DMS153 (cell line): ENCODE measurements around the gene GAPDHS.

Experiments used
- DNase-seq: peaks from one replicate; lab custom pipeline; 2025; lab: John Stamatoyannopoulos, UW

GAPDHS gene

DNA sequence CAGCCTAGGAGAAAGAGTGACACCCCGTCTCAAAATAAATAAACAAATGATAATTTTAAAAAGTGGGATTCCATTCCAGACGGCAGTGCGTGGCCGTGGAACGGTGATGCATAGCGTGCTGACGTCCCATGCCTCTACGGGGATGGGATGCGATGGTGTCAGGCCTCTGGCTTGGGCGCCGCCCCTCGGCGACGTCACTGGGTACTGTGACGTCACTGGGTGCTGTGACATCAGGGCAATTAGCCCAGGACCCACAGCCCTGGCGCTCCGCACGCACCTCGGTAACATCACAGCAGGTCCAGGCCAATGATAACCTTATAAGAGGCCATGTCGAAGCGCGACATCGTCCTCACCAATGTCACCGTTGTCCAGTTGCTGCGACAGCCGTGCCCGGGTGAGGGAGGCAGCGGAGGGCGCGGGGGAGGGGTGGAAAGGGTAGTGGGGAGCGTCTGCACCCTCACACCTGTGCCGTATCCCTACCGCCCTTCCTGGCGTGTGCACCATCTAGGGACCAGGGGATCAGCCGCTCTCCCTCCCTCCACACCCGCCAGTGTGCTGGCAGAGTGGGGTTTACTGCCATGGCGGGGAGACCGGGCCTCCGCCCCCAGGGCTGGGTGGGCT is at the start of gene GAPDHS:
TSS of gene GAPDHS (plus strand) at position 256 of the 621 bp plus-strand sequence. CDS start at position 328, 72 bp downstream.
- no peak for DNase-seq

DNA sequence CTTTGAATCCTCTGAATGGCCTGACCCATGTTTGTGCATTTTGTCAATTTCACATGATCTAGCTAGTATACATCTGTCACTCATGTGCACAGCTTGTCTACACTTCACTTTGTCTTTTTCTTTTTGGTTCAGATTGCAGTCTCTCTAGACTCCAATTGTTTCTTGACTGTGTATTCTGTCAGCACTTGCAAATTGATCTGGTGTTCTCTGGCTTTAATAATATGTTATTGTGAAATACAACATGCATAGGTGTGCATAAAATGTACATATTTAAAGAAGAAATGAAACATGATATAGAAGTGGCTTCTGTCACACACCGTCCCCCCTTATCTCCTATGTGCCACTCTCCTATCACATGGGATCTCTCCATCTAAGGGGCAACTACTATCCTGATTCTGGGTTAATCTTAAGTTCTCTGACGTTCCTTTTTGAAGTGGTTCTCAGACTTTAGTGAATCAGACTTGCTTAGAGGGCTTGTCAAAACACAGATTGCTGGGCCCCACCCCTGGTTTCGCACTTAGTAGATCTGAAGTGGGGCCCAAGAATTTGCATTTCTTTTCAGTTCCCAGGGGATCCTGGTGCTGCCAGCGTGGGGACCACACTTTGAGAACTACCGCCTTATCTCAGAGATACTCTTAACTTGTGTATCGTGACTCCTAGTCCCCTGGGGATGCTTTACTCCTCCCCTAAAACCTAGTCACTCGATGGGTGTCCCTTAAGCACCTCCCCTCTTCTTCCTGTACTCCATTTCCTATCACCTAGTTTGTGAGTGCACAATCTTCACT is 48.8 kb upstream of the GAPDHS start:
- no peak for DNase-seq

- DNase-seq = no peak
Observed at GRCh38 chr19:35486268-35486708, 47.0 kb upstream of the GAPDHS start.

DNA sequence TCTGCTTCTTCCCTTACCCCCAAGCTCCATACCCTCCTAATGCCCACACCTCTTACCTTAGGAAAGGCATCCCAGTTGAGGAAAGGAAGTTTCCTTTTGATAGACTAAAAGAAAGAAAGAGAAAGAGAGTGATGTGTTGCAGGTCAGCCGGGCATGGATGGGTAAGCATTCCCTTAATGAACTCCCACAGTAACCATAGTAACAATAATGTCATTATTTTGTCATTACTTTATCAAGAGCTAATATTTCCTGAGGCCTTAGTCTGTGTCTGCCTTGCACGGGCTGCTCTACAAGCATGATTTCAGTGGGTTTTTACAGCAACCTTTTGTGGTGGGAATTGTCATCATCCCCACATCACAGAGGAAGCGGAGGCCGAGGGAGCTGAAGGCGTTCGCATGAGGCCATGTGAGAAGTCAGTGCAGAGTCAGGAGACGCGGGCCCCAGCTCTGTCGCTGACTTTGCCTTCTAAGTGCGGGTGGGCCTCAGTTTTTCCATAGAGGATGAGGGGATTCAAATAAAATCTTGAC is 45.5 kb upstream of the GAPDHS start:
- no peak for DNase-seq

- DNase-seq = no peak
Observed at GRCh38 chr19:35488677-35489076, 44.6 kb upstream of the GAPDHS start.

DNA sequence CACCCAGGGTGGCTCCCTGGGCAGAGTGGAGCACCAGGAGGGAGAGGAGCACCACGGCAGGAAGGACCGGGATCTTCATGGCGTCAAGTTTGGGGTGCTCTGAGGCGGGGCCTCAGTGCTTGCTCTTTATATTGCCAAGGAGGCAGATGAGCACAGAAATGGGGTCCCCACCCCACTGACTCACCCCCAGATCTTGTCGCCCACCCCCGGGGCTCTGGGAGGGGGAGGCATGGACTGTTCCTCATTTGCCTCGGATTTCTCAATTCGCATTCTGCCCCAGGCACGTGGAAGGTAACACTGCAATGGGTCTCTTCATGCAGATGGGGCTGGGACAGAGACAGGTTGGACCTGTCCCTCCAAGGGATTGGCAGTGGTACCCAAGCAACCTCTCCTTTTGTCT is 42.9 kb upstream of the GAPDHS start, which contains the start of gene KRTDAP:
TSS of gene KRTDAP (minus strand) at position 101 of the 400 bp plus-strand sequence. CDS start at position 79, 22 bp downstream.
- no peak for DNase-seq

DNA sequence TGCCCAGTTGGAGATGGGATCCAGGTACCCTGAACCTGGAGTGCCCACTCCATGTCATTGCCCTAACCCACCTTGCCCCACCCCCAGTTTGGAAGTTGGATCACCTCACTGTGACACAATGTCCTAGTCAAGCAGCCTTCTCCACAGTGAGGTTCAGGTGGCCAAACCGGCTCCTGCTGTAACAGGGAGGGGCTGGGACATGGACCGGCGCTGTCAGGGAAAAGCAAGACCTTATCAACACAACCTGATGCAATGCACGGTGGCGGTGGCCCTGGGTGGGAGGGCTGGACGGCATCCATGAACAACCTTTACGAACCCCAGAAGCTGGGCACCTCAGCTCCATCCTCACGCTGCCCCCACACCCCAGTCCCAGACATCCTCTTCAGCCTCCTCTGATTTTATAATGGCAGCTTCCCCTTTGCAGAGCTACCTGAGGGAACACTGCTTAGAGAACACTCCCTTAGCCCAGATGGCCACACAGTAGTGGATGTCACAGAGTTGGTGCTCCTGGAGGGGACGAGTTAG is 41.4 kb upstream of the GAPDHS start:
- DNase-seq = no peak

DNA sequence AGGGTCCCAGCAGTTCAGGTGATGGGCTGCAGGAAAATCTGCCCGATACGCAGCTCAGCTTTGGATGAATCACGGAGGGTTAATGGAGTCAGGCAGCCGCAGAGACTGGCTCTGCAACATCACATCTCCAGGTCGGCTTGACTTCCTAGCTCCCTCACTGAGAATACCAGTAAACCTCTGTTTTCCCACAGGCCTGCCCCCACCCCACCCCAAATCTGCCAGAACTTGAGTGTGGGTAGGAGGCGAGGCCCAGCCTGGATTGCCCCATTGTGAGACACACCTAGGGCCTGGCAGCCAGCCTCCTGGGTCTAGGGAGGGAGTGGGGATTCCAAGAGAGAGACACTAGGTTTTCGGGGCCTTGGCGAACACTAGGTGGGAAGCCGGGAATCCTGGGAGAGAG is 39.3 kb upstream of the GAPDHS start:
- DNase-seq = no peak

- peak; percentile 18 for DNase-seq
Observed at GRCh38 chr19:35495107-35496064, 37.9 kb upstream of the GAPDHS start.

DNA sequence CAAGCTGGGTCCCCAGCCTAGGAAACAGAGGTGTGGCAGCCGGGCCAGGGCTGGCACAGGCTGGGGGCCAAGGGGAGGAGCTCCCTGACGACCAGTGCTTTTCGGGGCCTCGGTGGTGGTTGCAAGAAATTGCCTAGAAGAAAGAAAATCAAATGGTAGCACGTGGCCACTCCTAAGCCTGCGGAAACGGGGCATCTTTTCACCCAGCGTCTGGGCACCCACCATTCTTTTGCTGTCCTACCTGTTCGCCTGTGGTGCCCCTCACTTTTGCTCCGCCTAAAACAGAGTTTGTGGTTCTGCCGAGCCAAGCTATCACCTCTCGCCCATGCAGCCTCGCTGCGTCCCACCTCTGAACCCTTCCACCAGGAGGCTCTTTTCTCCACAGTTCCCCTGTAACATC is 35.9 kb upstream of the GAPDHS start:
- DNase-seq = no peak

- DNase-seq = no peak
Observed at GRCh38 chr19:35498220-35498619, 35.0 kb upstream of the GAPDHS start.

DNA sequence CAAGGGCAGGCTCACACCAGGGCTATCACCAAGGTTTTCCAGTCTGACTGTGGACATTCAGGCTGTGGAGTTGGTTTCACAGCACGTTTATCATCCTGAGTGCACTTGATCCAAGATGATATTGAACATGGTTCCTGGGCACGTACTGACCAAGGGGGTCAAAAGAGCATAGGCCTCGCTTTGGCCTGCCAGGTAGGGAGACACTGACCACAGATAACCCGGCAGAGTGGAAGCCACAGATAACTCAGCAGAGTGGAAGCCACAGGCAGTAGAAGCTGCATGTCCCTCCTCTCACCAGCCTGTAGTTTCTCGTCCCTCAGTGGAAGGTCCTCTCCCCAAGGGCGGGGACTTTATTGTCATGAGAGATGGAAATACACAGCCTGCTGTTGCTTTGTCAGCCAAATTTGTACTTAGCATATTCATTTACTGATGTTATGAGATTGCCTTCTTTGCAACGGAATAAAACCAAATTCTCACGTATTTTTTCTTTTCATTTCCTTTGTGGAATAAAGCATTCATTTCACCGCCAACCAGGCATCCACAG is 34.2 kb upstream of the GAPDHS start:
- no peak for DNase-seq

GRCh38 chr19:35500611-35501010 is 32.6 kb upstream of the GAPDHS start:
- DNase-seq = no peak

DNA sequence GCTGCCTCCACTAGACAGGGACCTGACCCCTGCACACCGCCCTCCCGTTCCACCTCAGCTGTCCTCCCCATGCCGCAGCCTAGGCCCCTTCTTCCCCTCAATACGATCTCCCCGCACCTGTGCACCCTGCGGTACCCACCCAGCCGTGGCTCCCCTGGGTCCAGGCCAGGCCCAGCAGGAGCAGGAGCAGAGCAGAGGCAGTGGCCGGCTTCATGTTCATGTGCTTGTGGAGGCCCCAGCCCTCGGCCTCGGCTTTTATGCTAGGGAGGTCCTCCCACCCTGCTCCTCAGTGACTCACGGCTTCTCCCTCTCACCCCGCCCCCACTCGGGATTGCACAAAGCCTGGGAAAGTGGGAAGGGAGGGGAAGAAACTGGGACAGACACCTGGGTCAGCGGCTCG is 31.6 kb upstream of the GAPDHS start:
- no peak for DNase-seq

DNA sequence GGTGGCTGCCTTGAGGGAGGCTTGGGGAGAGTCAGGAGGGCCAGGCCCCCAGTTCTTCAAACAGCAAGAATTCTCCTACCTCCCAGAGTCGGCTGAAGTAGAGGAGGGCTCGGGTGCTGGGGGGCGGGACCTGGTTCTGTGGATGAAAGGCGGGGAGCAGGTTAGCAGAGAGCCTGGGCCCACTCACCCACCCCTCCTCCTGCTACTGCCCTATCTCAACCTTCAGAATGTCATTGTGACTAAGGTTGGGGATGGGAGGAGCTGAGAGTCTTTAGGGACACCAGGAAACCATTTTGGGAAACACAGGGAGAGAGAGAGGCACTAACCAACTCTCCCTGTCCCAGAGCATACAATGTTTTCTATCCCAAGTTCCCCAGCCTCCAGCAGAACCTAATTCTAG is 30.5 kb upstream of the GAPDHS start:
- DNase-seq = no peak

- no peak for DNase-seq
Observed at GRCh38 chr19:35506011-35506410, 27.2 kb upstream of the GAPDHS start.

GRCh38 chr19:35507561-35507960 is 25.7 kb upstream of the GAPDHS start:
- DNase-seq = no peak

DNA sequence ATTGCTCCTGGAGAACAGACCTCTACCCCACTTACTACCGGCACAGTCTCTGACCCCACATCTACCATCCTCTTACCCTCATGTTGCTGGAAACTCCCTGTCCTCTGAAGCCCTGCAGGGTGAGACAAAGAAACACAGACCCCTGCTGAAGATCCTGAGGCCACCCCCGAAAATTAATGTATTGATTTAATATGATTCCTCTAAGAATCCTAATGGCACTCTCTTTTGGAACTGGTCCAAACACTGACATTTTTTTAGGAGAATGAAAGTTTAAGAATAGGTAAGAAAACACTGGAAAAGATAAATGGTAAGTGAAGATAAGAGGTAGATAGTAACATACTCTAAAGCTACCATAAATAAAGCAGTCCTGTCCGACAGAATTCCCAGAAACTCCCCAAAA is 25.1 kb upstream of the GAPDHS start:
- DNase-seq = no peak

DNA sequence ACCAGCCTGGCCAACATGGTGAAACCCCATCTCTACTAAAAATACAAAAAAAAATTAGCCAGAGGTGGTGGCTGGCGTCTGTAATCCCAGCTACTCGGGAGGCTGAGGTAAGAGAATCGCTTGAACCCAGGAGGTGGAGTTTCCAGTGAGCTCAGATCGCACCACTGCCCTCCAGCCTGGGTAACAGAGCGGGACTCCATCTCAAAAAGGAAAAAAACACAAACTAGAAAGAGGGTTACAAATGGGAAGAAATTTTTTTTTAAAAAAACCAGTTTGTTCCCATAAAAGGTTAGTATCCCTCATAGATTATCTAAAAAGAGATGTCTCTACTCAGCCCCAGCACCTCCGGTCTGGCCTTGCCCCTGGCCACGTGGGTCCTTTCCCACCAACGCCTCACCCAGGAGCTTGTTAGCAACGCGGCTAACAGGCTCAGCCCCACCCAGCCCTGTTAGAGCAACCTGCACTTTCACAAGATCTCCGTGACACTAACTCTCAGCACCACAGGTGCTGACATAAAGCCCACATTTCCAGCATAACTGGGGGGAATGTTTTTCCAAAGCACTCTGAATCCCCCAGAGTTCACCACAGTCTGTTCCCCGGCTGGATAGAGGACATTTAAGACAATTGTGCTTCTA is 24.1 kb upstream of the GAPDHS start:
- no peak for DNase-seq

DNA sequence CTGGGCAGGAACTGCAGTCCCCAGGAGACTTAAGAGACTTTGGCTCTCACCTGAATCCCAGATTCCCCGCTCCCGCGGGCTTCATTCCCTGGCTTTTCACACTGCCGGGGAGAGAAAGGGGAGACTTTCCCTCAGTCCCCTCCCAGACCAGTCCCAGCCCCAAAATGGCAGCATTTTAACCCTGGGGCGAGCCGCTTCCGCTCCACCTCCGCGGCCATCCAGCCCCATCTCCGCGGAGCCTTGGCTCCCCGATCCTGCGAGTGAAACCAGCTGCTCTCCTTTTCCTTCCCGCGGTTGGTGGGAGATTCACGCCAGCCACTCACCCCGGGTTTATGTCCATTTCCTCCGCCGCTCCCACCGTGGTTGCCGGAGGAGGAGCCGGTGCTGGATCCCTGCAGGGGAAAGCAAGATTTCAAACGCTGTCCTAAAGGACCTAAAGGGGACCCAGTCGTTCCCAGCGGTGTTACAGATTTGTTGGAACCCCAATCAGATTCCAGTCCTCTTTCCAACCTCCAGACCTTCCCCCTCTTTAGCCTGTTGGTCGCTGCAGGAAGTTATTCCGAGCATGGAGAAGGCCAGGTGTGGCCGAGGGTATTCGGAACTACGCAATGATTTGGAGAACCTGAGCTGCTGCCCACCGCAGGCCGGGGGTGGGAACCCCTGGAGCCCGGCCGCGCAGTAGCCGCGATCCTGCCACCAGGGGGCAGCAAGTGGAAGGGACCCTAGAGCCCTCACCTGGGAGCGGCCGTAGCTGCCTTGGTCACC is 23.2 kb upstream of the GAPDHS start:
- DNase-seq = no peak
